ENCODE data around the gene C19orf25. TPM values are rescaled to one million over a fixed set of nuclear protein-coding genes. Genes with fewer than 3 reads are reported as not detected.
A peak's percentile ranks its signal among the peaks of the same experiment; 100 is the strongest.

Gene C19orf25
- polyA plus RNA-seq, 1 of the 3 experiments (the other 2 are of a cell fraction): 25.3 TPM

DNA sequence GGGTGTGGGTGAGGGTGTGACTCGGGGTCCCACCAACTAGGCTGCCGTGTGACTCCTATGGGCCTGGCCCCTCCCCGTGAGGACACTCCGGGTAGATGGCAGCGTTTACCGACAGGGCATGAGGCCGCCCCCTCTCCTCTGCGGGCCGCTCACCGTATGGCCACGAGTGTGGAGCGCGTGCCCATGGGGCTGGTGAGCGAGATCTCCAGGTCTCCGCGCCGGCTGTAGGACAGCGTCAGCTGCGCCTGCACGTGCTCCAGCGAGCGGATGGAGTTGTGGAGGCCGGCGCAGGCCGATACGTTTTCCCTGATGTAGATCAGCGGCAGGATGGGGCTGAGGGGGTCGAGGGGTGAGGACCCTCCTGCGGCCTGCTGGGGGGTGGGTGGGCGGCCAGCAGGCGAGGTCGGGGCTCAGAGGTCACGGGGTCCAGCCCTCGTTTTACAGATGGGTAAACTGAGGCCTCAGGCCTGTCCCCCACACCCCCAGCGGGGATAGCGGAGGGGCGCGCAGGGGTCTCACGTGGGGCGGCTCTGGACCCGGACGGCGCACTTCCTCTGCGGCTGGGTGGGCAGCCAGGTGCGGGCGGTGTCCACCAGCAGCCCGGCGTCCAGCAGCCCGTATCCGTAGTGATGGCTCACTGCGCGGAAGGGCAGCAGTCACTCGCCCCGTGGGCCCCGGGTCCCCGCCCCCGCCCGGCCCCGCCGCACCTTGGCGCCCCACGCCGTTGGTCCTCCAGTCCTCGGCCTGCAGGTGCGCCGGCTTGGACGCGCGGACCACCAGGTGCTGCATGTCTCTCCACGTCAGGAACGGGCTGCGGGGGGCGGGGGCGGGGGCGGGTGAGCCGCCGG lies 4.3 kb upstream of the C19orf25 start:
- POLR2A ChIA-PET: no interaction called here
- TF ChIP-seq ELF1 (IDR thresholded peaks at IDR 0.05) (no peak), FOXJ3 (CRISPR knock-in tag; IDR thresholded peaks at IDR 0.05) (no peak), SIN3A (IDR thresholded peaks at IDR 0.05; ENCODE audit: borderline replicate concordance, low read depth, low read length) (no peak), GATA2 (CRISPR knock-in tag; IDR thresholded peaks at IDR 0.05) (no peak), RAD21 (IDR thresholded peaks at IDR 0.05; ENCODE audit: low read length) (no peak)
- TF ChIP-seq, protein P1, sequence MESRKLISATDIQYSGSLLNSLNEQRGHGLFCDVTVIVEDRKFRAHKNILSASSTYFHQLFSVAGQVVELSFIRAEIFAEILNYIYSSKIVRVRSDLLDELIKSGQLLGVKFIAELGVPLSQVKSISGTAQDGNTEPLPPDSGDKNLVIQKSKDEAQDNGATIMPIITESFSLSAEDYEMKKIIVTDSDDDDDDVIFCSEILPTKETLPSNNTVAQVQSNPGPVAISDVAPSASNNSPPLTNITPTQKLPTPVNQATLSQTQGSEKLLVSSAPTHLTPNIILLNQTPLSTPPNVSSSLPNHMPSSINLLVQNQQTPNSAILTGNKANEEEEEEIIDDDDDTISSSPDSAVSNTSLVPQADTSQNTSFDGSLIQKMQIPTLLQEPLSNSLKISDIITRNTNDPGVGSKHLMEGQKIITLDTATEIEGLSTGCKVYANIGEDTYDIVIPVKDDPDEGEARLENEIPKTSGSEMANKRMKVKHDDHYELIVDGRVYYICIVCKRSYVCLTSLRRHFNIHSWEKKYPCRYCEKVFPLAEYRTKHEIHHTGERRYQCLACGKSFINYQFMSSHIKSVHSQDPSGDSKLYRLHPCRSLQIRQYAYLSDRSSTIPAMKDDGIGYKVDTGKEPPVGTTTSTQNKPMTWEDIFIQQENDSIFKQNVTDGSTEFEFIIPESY (IDR thresholded peaks at IDR 0.05; ENCODE audit: borderline replicate concordance, low read depth): no peak
- TF ChIP-seq, protein P2, sequence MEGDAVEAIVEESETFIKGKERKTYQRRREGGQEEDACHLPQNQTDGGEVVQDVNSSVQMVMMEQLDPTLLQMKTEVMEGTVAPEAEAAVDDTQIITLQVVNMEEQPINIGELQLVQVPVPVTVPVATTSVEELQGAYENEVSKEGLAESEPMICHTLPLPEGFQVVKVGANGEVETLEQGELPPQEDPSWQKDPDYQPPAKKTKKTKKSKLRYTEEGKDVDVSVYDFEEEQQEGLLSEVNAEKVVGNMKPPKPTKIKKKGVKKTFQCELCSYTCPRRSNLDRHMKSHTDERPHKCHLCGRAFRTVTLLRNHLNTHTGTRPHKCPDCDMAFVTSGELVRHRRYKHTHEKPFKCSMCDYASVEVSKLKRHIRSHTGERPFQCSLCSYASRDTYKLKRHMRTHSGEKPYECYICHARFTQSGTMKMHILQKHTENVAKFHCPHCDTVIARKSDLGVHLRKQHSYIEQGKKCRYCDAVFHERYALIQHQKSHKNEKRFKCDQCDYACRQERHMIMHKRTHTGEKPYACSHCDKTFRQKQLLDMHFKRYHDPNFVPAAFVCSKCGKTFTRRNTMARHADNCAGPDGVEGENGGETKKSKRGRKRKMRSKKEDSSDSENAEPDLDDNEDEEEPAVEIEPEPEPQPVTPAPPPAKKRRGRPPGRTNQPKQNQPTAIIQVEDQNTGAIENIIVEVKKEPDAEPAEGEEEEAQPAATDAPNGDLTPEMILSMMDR (IDR thresholded peaks at IDR 0.05): no peak
- TF ChIP-seq, protein P3, sequence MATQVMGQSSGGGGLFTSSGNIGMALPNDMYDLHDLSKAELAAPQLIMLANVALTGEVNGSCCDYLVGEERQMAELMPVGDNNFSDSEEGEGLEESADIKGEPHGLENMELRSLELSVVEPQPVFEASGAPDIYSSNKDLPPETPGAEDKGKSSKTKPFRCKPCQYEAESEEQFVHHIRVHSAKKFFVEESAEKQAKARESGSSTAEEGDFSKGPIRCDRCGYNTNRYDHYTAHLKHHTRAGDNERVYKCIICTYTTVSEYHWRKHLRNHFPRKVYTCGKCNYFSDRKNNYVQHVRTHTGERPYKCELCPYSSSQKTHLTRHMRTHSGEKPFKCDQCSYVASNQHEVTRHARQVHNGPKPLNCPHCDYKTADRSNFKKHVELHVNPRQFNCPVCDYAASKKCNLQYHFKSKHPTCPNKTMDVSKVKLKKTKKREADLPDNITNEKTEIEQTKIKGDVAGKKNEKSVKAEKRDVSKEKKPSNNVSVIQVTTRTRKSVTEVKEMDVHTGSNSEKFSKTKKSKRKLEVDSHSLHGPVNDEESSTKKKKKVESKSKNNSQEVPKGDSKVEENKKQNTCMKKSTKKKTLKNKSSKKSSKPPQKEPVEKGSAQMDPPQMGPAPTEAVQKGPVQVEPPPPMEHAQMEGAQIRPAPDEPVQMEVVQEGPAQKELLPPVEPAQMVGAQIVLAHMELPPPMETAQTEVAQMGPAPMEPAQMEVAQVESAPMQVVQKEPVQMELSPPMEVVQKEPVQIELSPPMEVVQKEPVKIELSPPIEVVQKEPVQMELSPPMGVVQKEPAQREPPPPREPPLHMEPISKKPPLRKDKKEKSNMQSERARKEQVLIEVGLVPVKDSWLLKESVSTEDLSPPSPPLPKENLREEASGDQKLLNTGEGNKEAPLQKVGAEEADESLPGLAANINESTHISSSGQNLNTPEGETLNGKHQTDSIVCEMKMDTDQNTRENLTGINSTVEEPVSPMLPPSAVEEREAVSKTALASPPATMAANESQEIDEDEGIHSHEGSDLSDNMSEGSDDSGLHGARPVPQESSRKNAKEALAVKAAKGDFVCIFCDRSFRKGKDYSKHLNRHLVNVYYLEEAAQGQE (IDR thresholded peaks at IDR 0.05; ENCODE audit: low read depth, low read length): no peak
- TF ChIP-seq, protein P4, sequence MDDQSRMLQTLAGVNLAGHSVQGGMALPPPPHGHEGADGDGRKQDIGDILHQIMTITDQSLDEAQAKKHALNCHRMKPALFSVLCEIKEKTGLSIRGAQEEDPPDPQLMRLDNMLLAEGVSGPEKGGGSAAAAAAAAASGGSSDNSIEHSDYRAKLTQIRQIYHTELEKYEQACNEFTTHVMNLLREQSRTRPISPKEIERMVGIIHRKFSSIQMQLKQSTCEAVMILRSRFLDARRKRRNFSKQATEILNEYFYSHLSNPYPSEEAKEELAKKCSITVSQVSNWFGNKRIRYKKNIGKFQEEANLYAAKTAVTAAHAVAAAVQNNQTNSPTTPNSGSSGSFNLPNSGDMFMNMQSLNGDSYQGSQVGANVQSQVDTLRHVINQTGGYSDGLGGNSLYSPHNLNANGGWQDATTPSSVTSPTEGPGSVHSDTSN (IDR thresholded peaks at IDR 0.05): no peak
- TF ChIP-seq, protein P5, sequence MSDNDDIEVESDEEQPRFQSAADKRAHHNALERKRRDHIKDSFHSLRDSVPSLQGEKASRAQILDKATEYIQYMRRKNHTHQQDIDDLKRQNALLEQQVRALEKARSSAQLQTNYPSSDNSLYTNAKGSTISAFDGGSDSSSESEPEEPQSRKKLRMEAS (IDR thresholded peaks at IDR 0.05; ENCODE audit: low read depth): no peak
- H3K4me2 ChIP-seq: no peak overlapping the region
- H3K4me3 ChIP-seq (ENCODE audit: low read depth in 2 of 2, low read length in 1 of 2): no peak overlapping the region
- peaks cover 4% of the 10 kb centered on the region for H3F3A ChIP-seq (replicated peaks; ENCODE audit: insufficient read depth)
- DNase-seq: peak; percentile 37
- H3K9me2 ChIP-seq: no peaks in the 10 kb centered on the region
- H3K9ac ChIP-seq: no peak overlapping the region
- no peaks in the 10 kb centered on the region for H3K9me3 ChIP-seq
- H4K20me1 ChIP-seq (ENCODE audit: insufficient read depth): no peaks in the 10 kb centered on the region
- H3K27me3 ChIP-seq (ENCODE audit: insufficient read depth): no peaks in the 10 kb centered on the region
- H3K27ac ChIP-seq (ENCODE audit: low read depth in 2 of 2, low read length in 1 of 2): no peak overlapping the region
- H2AFZ ChIP-seq (ENCODE audit: low read depth): no peak overlapping the region
- H3K36me3 ChIP-seq (replicated peaks in 1 of 2; ENCODE audit: control insufficient read depth in 1 of 2, insufficient read depth in 2 of 2, low read length in 1 of 2): no peaks in the 10 kb centered on the region
- CTCF ChIA-PET: no interaction called here
- H3K79me2 ChIP-seq (ENCODE audit: insufficient read depth): peaks cover 7% of the 10 kb centered on the region
- H3K4me1 ChIP-seq (ENCODE audit: control insufficient read depth in 1 of 2, insufficient read depth in 2 of 2, low read depth in 1 of 2, low read length in 1 of 2): no peaks in the 10 kb centered on the region
- 96% methylated on average over 34 of the region's 77 CpGs for WGBS (ENCODE audit: low lambda C conversion rate)

Measured in SK-N-SH (cell line).